NCI-H446 (cell line): ENCODE results near the gene RNF225.
"Not testable (repeated sequence)": the region's sequence is repeated elsewhere in the genome, so short reads cannot be mapped to it uniquely, and the experiment has no call there.

ENCODE experiments used
- DNase-seq, 2 experiments: peaks; one replicate each; lab custom pipeline; 2025; lab: John Stamatoyannopoulos, UW

RNF225 gene

GRCh38 chr19:58387338-58388174, 7.9 kb upstream of the RNF225 start:
- no peak for DNase-seq

- DNase-seq, result no peak
These were observed 7.3 kb upstream of the RNF225 start for GRCh38 chr19:58388175-58388526.

GRCh38 chr19:58392945-58393724, 2.3 kb upstream of the RNF225 start:
- no peak for DNase-seq

- no peak for DNase-seq
These were observed 1.8 kb upstream of the RNF225 start for GRCh38 chr19:58393725-58394033.

- DNase-seq, result no peak
These were observed 636 bp upstream of the RNF225 start for GRCh38 chr19:58394821-58395219.

- no peak for DNase-seq
These were observed 647 bp downstream of the RNF225 start for GRCh38 chr19:58395979-58396627.

- no peak for DNase-seq
These were observed 1.5 kb downstream of the RNF225 start for GRCh38 chr19:58396691-58397532.

GRCh38 chr19:58397533-58398037, 2.1 kb downstream of the RNF225 start:
- no peak for DNase-seq

- DNase-seq, result no peak
These were observed 2.6 kb downstream of the RNF225 start for GRCh38 chr19:58398087-58398486.

- no peak for DNase-seq
These were observed 3.1 kb downstream of the RNF225 start for GRCh38 chr19:58398545-58398944.

- no peak for DNase-seq
These were observed 4.4 kb downstream of the RNF225 start for GRCh38 chr19:58399903-58400302.

GRCh38 chr19:58400316-58400915, 5.0 kb downstream of the RNF225 start:
- DNase-seq, result peak; percentile 56 to 80

- DNase-seq, result peak; percentile 99 to 100
These were observed 5.7 kb downstream of the RNF225 start for GRCh38 chr19:58400916-58401839.

GRCh38 chr19:58401840-58402421, 6.5 kb downstream of the RNF225 start:
- no peak for DNase-seq

GRCh38 chr19:58403920-58404478, 8.5 kb downstream of the RNF225 start:
- not testable (repeated sequence) for DNase-seq

GRCh38 chr19:58406818-58407657, 11.6 kb downstream of the RNF225 start:
- no peak for DNase-seq

GRCh38 chr19:58407658-58408151, 12.2 kb downstream of the RNF225 start:
- DNase-seq, result no peak
